SK-N-SH (cell line): ENCODE measurements around the gene ELMO3. TPM values are rescaled to one million over a fixed set of nuclear protein-coding genes. Genes with fewer than 3 reads are reported as not detected.

Source experiments
- CTCF ChIA-PET: fragments of 300-600, 350-600 bp; formaldehyde crosslinking; extraction: SDS; loops from one replicate; lab custom pipeline; 2021; lab: Yijun Ruan, JAX
- POLR2A ChIA-PET: fragments of 350-600 bp; sonication (Branson Sonifier 250); formaldehyde crosslinking; extraction: SDS; loops from one replicate; lab custom pipeline; 2020; ENCODE audit warnings: antibody characterized with exemption, inconsistent platforms; lab: Yijun Ruan, JAX
- DNase-seq: peaks from one replicate; pipeline ENCODE4 v3.0.0; 2012
- H2AFZ ChIP-seq: fragments of 200-600 bp; sonication (generic); 2 replicates; pipeline ENCODE4 v1.8.1; 2016; ENCODE audit warnings: antibody characterized with exemption, mild to moderate bottlenecking, low read depth
- H3F3A ChIP-seq: fragments of 200-600 bp; sonication (generic); replicated peaks from 2 replicates; pipeline ENCODE3; 2016; ENCODE audit warnings: antibody characterized with exemption, mild to moderate bottlenecking; ENCODE audit not compliant: insufficient read depth
- H3K27ac ChIP-seq, 2 experiments: fragments of 200-500 bp in 1 of 2; fragments of 200-600 bp in 1 of 2; sonication (Bioruptor generic) in 1 of 2; sonication (generic), shearing (Covaris generic) in 1 of 2; 2 replicates each; pipeline versions ENCODE4 v1.5.1 to v1.6.1; 2014 to 2016; ENCODE audit warnings: low read depth in 2 of 2, inconsistent platforms in 1 of 2, low read length in 1 of 2, mild to moderate bottlenecking in 1 of 2, mixed read lengths in 1 of 2
- H3K27me3 ChIP-seq: fragments of 200-600 bp; sonication (generic), shearing (Covaris generic); 2 replicates; pipeline ENCODE4 v1.6.1; 2016; ENCODE audit warnings: mixed run types; ENCODE audit not compliant: insufficient read depth
- H3K36me3 ChIP-seq, 2 experiments: fragments of 200-500 bp in 1 of 2; fragments of 200-600 bp in 1 of 2; sonication (Bioruptor generic) in 1 of 2; sonication (generic) in 1 of 2; replicated peaks in 1 of 2; 2 replicates each; pipeline versions ENCODE3 to v1.5.1; 2014 to 2016; ENCODE audit warnings: low read length in 1 of 2, mild to moderate bottlenecking in 1 of 2; ENCODE audit not compliant: insufficient read depth in 2 of 2, control insufficient read depth in 1 of 2
- H3K4me1 ChIP-seq, 2 experiments: fragments of 200-500 bp in 1 of 2; fragments of 200-600 bp in 1 of 2; sonication (Bioruptor generic) in 1 of 2; sonication (generic), shearing (Covaris generic) in 1 of 2; 2 replicates each; pipeline versions ENCODE4 v1.5.1 to v1.6.1; 2014 to 2016; ENCODE audit warnings: low read depth in 1 of 2, low read length in 1 of 2, mixed run types in 1 of 2; ENCODE audit not compliant: insufficient read depth in 2 of 2, control insufficient read depth in 1 of 2
- H3K4me2 ChIP-seq: fragments of 200-600 bp; sonication (generic), shearing (Covaris generic); 2 replicates; pipeline ENCODE4 v1.6.1; 2017; ENCODE audit warnings: mixed run types
- H3K4me3 ChIP-seq, 2 experiments: fragments of 200-500 bp in 1 of 2; fragments of 200-600 bp in 1 of 2; sonication (Bioruptor generic) in 1 of 2; sonication (generic), shearing (Covaris generic) in 1 of 2; 2 replicates each; pipeline versions ENCODE4 v1.5.1 to v1.8.1; 2014 to 2016; ENCODE audit warnings: low read depth in 2 of 2, inconsistent platforms in 1 of 2, low read length in 1 of 2, mild to moderate bottlenecking in 1 of 2, mixed read lengths in 1 of 2, moderate library complexity in 1 of 2
- H3K79me2 ChIP-seq: fragments of 200-600 bp; sonication (generic); 2 replicates; pipeline ENCODE4 v1.8.1; 2017; ENCODE audit warnings: mild to moderate bottlenecking; ENCODE audit not compliant: insufficient read depth
- H3K9ac ChIP-seq: fragments of 200-600 bp; sonication (generic); 2 replicates; pipeline ENCODE4 v1.6.1; 2017; ENCODE audit warnings: mixed run types
- H3K9me2 ChIP-seq: fragments of 200-600 bp; sonication (generic); 2 replicates; pipeline ENCODE4 v1.6.1; 2017; ENCODE audit warnings: mixed run types
- H3K9me3 ChIP-seq: fragments of 200-600 bp; sonication (generic); 2 replicates; pipeline ENCODE4 v1.6.1; 2017; ENCODE audit warnings: mixed run types, mild to moderate bottlenecking, moderate library complexity
- H4K20me1 ChIP-seq: fragments of 200-600 bp; sonication (generic); 2 replicates; pipeline ENCODE4 v1.6.1; 2017; ENCODE audit warnings: mild to moderate bottlenecking, mixed run types; ENCODE audit not compliant: insufficient read depth
- CHD2 ChIP-seq: fragments of 150-350 bp; IDR thresholded peaks from 2 replicates; pipeline ENCODE4 v1.6.1; 2018; ENCODE audit warnings: low read length; ENCODE audit not compliant: partially characterized antibody
- ELF1 ChIP-seq: IDR thresholded peaks from 2 replicates; pipeline ENCODE4 v1.4.0; 2012
- MXI1 ChIP-seq: IDR thresholded peaks from 2 replicates; pipeline ENCODE4 v1.6.1; 2012; ENCODE audit warnings: mild to moderate bottlenecking, low read depth, low read length, improper control_type of control experiment
- NFIC ChIP-seq: IDR thresholded peaks from 2 replicates; pipeline ENCODE4 v1.4.0; 2012; ENCODE audit warnings: borderline replicate concordance
- POLR2AphosphoS5 ChIP-seq: IDR thresholded peaks from 2 replicates; pipeline ENCODE4 v1.6.1; 2012; ENCODE audit warnings: low read depth, low read length
- RCOR1 ChIP-seq: fragments of 150-350 bp; IDR thresholded peaks from 2 replicates; pipeline ENCODE4 v1.6.1; 2017; ENCODE audit warnings: antibody characterized with exemption, low read length
- SIN3A ChIP-seq: IDR thresholded peaks from 2 replicates; pipeline ENCODE4 v1.6.1; 2012; ENCODE audit warnings: low read depth, mild to moderate bottlenecking, low read length, moderate library complexity, borderline replicate concordance
- TAF1 ChIP-seq: IDR thresholded peaks from 2 replicates; pipeline ENCODE4 v1.6.1; 2012; ENCODE audit warnings: low read depth, mild to moderate bottlenecking, low read length, moderate library complexity, borderline replicate concordance
- YY1 ChIP-seq: IDR thresholded peaks from 2 replicates; pipeline ENCODE4 v1.4.0; 2012; ENCODE audit warnings: low read depth, mild to moderate bottlenecking
- WGBS: methylation state at CpG from one replicate; pipeline ENCODE4 v1.1.6; 2017; ENCODE audit warnings: low lambda C conversion rate; 5-methylcytosine and 5-hydroxymethylcytosine counted together
- polyA plus RNA-seq, 3 experiments: library from polyadenylated mRNA; depleted of rRNA; stranded (reverse); fragments of >200 nt; gene quantifications; 2 replicates each; pipeline ENCODE4 v1.2.3, GENCODE V29; 2012
- TF ChIP-seq, protein P1 (sequence below): IDR thresholded peaks from 2 replicates; pipeline ENCODE4 v1.6.1; 2012; ENCODE audit warnings: mild to moderate bottlenecking, low read depth, low read length, moderate library complexity
- TF ChIP-seq, protein P2 (sequence below): IDR thresholded peaks from 2 replicates; pipeline ENCODE4 v1.4.0; 2012; ENCODE audit warnings: low read depth, borderline replicate concordance

ELMO3 gene
- polyA plus RNA-seq, 1 of the 3 experiments (the other 2 are of a cell fraction), result 2.3 TPM

GRCh38 chr16:67247192-67248072 lies 48.5 kb downstream of the ELMO3 start, which contains the start of gene FHOD1:
TSS of gene FHOD1 (minus strand) at chr16:67247481. CDS start at chr16:67247410, 71 bp downstream.
- CTCF ChIA-PET, result interaction anchor here (0.9 to 4.5 kb wide), 14 partner anchors 10 to 92 kb away, joined by 3 to 21 read pairs (median 5); partner anchors contain the start of gene TMEM208
- Histone ChIP-seq H3K79me2 (peaks cover 42% of the 10 kb centered on the region), H3K4me1 (peaks cover 43% of the 10 kb centered on the region in 2 experiments), H2AFZ (peak within 1 kb of the TSS; percentile 85), H3K4me3 (peak within 1 kb of the TSS; percentile 92 to 95), H3K9me3 (no peaks in the 10 kb centered on the region), H4K20me1 (no peaks in the 10 kb centered on the region), H3K27ac (peak within 1 kb of the TSS; percentile 96), H3K9ac (peak within 1 kb of the TSS; percentile 88), H3K9me2 (no peaks in the 10 kb centered on the region), H3K27me3 (no peaks in the 10 kb centered on the region), H3K4me2 (peak within 1 kb of the TSS; percentile 98)
- peak; percentile 93 for DNase-seq
- POLR2A ChIA-PET, result interaction anchor here (0.6 to 4.0 kb wide), 3 partner anchors 21 to 406 kb away, joined by 3 to 14 read pairs (median 4); partner anchors contain the start of gene TMEM208
- TF ChIP-seq, protein P1, sequence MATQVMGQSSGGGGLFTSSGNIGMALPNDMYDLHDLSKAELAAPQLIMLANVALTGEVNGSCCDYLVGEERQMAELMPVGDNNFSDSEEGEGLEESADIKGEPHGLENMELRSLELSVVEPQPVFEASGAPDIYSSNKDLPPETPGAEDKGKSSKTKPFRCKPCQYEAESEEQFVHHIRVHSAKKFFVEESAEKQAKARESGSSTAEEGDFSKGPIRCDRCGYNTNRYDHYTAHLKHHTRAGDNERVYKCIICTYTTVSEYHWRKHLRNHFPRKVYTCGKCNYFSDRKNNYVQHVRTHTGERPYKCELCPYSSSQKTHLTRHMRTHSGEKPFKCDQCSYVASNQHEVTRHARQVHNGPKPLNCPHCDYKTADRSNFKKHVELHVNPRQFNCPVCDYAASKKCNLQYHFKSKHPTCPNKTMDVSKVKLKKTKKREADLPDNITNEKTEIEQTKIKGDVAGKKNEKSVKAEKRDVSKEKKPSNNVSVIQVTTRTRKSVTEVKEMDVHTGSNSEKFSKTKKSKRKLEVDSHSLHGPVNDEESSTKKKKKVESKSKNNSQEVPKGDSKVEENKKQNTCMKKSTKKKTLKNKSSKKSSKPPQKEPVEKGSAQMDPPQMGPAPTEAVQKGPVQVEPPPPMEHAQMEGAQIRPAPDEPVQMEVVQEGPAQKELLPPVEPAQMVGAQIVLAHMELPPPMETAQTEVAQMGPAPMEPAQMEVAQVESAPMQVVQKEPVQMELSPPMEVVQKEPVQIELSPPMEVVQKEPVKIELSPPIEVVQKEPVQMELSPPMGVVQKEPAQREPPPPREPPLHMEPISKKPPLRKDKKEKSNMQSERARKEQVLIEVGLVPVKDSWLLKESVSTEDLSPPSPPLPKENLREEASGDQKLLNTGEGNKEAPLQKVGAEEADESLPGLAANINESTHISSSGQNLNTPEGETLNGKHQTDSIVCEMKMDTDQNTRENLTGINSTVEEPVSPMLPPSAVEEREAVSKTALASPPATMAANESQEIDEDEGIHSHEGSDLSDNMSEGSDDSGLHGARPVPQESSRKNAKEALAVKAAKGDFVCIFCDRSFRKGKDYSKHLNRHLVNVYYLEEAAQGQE, result peak; percentile 41; the same call in 1 of the 2 replicates
- TF ChIP-seq YY1, result no peak; the same call in 1 of the 2 replicates
- TF ChIP-seq MXI1, result peak; percentile 47
- no peak for TF ChIP-seq ELF1
- TF ChIP-seq, protein P2, sequence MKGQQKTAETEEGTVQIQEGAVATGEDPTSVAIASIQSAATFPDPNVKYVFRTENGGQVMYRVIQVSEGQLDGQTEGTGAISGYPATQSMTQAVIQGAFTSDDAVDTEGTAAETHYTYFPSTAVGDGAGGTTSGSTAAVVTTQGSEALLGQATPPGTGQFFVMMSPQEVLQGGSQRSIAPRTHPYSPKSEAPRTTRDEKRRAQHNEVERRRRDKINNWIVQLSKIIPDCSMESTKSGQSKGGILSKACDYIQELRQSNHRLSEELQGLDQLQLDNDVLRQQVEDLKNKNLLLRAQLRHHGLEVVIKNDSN, result no peak
- peak; percentile 66; the same call in 1 of the 2 replicates for TF ChIP-seq SIN3A
- peak; percentile 79 for TF ChIP-seq POLR2AphosphoS5
- TF ChIP-seq TAF1, result peak; percentile 79
- TF ChIP-seq RCOR1, result no peak
- 0 out of 2 replicates have a peak, but pooled peaks have one; percentile 16 for TF ChIP-seq NFIC
- TF ChIP-seq CHD2, result peak; percentile 65
- TF ChIP-seq, all 33 proteins: peak for 7
- H3K36me3 ChIP-seq, result no peaks in the 10 kb centered on the region
- WGBS, result 0% methylated on average over 18 of the region's 60 CpGs
- H3F3A ChIP-seq, result peaks cover 40% of the 10 kb centered on the region
